Uterine smooth muscle cell (primary cell): ENCODE measurements around the gene KLF12. TPM values are rescaled to one million over a fixed set of nuclear protein-coding genes. Genes with fewer than 3 reads are reported as not detected.

Source experiments
- total RNA-seq: library from RNA; depleted of rRNA; stranded (reverse); fragments of >200 nt; gene quantifications from 2 replicates; pipeline ENCODE4 v1.2.3, GENCODE V29; 2014

KLF12 gene
- 9.7 and 11.5 TPM in 2 replicates for total RNA-seq

DNA sequence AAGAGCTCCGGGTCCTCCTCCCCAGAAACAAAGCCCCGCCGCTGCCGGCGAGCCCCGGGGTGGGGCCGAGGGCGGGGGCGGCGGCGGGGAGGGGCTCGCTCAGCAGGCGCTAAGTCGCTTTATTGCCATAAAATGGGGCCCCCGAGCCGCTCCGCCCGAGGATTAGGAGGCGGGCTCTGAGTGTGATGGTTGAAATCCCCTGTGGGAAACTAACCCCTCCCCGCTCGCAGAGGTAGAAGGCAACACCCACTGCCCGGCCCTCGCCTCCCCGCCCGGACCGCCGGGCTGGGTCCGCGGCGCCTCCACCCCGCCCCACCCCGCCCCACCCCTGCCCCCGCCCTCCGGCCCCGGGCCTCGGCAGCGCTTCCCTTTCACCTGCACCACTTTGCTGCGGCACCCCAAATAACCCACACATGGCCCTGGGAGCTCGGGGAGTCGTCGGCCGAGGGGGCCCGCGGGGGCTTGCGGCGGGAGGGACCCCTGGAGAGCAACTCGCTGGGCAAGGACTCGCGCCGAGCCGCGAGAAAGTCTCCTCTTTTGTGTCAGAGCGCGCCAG is at the start of gene KLF12:
TSS of gene KLF12 (minus strand) at position 184 of the 556 bp plus-strand sequence.

